Esophagus squamous epithelium (tissue), 4 donors: Measurements from ENCODE around the gene C6orf52.

Experiments
- CTCF ChIP-seq, 6 experiments: fragments of 450-650 bp in 4 of 6; fragments of 200-600 bp in 2 of 6; sonication (generic) in 2 of 6; IDR thresholded peaks; one replicate each; pipeline ENCODE4 v1.5.1; 2016 to 2019; ENCODE audit warnings: antibody characterized with exemption in 6 of 6, mild to moderate bottlenecking in 4 of 6, moderate library complexity in 4 of 6
- POLR2A ChIP-seq, 4 donors: fragments of 450-650 bp; IDR thresholded peaks; one replicate each; pipeline ENCODE4 v1.6.1; 2017; ENCODE audit warnings: antibody characterized with exemption in 4 of 4, mild to moderate bottlenecking in 4 of 4, moderate library complexity in 3 of 4

GRCh38 chr6:10692965-10693538, 1.4 kb downstream of the C6orf52 start:
- no peak for TF ChIP-seq POLR2A (IDR thresholded peaks at IDR 0.05)
- no peak for TF ChIP-seq CTCF (IDR thresholded peaks at IDR 0.05)
